Measurements from ENCODE around the gene PRSS21.
A peak's percentile ranks its signal among the peaks of the same experiment; 100 is the strongest.

Gene PRSS21

GRCh38 chr16:2835638-2836493 is 18.8 kb downstream of the PRSS21 start:
- no peak for TF ChIP-seq CTCF (IDR thresholded peaks at IDR 0.05; ENCODE audit: low read depth, low read length)
- DNase-seq (ENCODE audit: extremely low read depth, low read depth) = peak; percentile 48

DNA sequence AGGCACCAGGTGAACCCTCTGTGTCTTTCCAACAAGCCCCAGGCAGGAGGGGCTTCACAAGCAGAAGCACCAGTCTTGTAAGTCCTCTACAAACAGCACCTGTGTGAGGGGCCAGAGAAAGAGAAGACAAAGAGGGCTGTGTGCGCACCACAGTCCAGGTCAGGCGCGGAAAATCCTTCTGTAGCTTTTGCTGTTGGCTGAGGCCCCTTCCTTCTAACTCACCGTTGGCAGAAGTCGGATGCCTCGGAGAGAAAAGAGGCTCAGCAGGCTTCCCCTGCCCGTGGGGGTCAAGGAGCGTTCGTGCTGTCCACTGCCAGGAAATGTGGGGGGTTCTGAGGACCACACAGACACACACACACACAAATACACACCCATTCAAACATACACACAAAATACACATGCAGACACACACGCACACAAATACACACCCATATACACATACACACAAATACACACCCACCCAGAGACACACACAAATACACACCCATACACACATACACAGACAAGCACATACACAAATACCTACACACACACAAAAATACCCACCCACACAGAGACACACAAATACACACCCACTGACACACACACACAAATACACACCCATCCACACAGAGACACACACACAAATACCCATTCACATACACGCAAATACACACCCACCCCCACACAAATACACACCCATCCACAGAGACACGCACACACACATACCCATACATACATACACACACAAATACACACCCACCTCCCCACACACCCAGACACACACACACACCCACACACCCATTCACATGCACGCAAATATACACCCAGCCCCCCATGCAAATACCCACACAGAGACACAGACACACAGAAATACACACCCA is 19.8 kb downstream of the PRSS21 start:
- no peak for TF ChIP-seq CTCF (IDR thresholded peaks at IDR 0.05; ENCODE audit: low read depth, low read length)
- DNase-seq (ENCODE audit: extremely low read depth, low read depth) = no peak

GRCh38 chr16:2838928-2839327 is 21.9 kb downstream of the PRSS21 start:
- peak; percentile 95 for TF ChIP-seq CTCF (IDR thresholded peaks at IDR 0.05; ENCODE audit: low read depth, low read length)
- DNase-seq (ENCODE audit: extremely low read depth, low read depth) = peak; percentile 67

- TF ChIP-seq CTCF (IDR thresholded peaks at IDR 0.05; ENCODE audit: low read depth, low read length) = no peak
- no peak for DNase-seq (ENCODE audit: extremely low read depth, low read depth)
These were observed 22.8 kb downstream of the PRSS21 start for GRCh38 chr16:2839650-2840450.

DNA sequence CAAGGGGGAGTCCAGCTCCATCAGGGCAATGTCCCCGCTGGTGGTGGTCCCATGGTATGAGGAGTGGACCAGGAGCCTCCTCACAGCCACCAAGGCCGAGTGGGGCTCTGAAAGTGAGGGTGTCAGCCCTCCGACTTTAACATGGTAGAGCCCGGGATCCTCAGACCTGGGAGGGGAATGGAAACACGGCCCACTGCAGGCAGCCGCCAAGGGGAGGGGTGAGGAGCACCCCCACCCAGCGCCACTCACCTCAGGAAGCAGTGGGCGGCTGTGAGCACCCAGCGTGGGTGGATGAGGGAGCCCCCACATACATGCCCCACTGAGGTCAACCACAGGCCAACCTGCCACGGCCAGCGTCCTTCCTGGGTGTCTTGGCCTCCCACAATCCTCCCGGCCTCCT is 23.9 kb downstream of the PRSS21 start:
- TF ChIP-seq CTCF (IDR thresholded peaks at IDR 0.05; ENCODE audit: low read depth, low read length) = no peak
- DNase-seq (ENCODE audit: extremely low read depth, low read depth) = no peak

GRCh38 chr16:2841606-2842339 is 24.7 kb downstream of the PRSS21 start:
- no peak for TF ChIP-seq CTCF (IDR thresholded peaks at IDR 0.05; ENCODE audit: low read depth, low read length)
- no peak for DNase-seq (ENCODE audit: extremely low read depth, low read depth)
